Mucosa of rectum (tissue), 2 donors: Measurements from ENCODE around the gene MMUT.

Experiments used
- H3K27ac ChIP-seq, 2 donors: one replicate each; pipeline ENCODE4 v1.7.0; 2013; ENCODE audit warnings: inconsistent platforms in 2 of 2, low read depth in 2 of 2, low read length in 2 of 2
- H3K27me3 ChIP-seq, 2 donors: one replicate each; pipeline ENCODE4 v1.7.0; 2013; ENCODE audit warnings: low read length in 2 of 2; ENCODE audit not compliant: control insufficient read depth in 2 of 2, insufficient read depth in 2 of 2
- H3K36me3 ChIP-seq, 2 donors: one replicate each; pipeline ENCODE4 v1.7.0; 2013; ENCODE audit warnings: low read length in 2 of 2; ENCODE audit not compliant: control insufficient read depth in 2 of 2, insufficient read depth in 2 of 2
- H3K4me1 ChIP-seq, 2 donors: one replicate each; pipeline ENCODE4 v1.7.0; 2013; ENCODE audit warnings: low read length in 2 of 2, mild to moderate bottlenecking in 1 of 2; ENCODE audit not compliant: control insufficient read depth in 2 of 2, insufficient read depth in 2 of 2
- H3K4me3 ChIP-seq, 2 donors: one replicate each; pipeline ENCODE4 v1.7.0; 2013; ENCODE audit warnings: low read length in 2 of 2
- H3K9ac ChIP-seq, 2 donors: one replicate each; pipeline ENCODE4 v1.7.0; 2013; ENCODE audit warnings: low read length in 2 of 2, low read depth in 1 of 2, mild to moderate bottlenecking in 1 of 2
- H3K9me3 ChIP-seq, 2 donors: one replicate each; pipeline ENCODE4 v1.7.0; 2013; ENCODE audit warnings: low read length in 2 of 2; ENCODE audit not compliant: control insufficient read depth in 2 of 2
- donor health status: healthy.
- donor health status: Normal muscosa, but diverticular disease.

Gene MMUT

DNA sequence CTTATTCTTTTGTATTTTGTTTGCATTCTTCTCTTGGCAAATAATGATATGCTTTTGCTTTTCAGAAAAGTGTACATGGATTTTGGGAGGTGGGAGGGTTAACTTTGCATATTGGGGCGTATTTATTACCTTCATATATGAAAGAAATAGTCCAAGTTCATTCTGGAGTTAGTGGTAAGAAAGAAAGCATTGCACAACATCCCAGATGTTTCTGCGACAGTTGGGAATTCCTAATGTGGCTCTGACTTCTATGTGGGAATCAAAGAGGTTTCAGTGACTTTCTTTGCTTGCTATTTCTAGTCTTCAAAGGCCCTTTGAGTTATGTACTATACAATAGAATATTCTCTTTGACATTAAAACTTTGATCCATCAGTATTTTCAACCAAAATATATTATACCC, 78.1 kb downstream of the MMUT start:
- Histone ChIP-seq H3K9me3 (no peaks in the 10 kb centered on the region), H3K27me3 (no peaks in the 10 kb centered on the region), H3K27ac (no peak overlapping the region), H3K9ac (no peak overlapping the region), H3K36me3 (no peaks in the 10 kb centered on the region), H3K4me1 (no peaks in the 10 kb centered on the region), H3K4me3 (no peak overlapping the region)
